ENCODE results near the gene PSMD14. TPM values are rescaled to one million over a fixed set of nuclear protein-coding genes. Genes with fewer than 3 reads are reported as not detected.

Gene PSMD14
- total and polyA plus RNA-seq, 7 donors = 27.3 to 50.2 (median 38.5) TPM

GRCh38 chr2:161343235-161343634 is 35.0 kb downstream of the PSMD14 start:
- no peak for TF ChIP-seq POLR2A (IDR thresholded peaks at IDR 0.05)
- TF ChIP-seq CTCF (IDR thresholded peaks at IDR 0.05) = no peak
- no peak for TF ChIP-seq EP300 (IDR thresholded peaks at IDR 0.05)
- TF ChIP-seq POLR2AphosphoS5 (IDR thresholded peaks at IDR 0.05) = no peak
- WGBS, 2 donors = 98% methylated on average over 3 of the region's 3 CpGs
- intact Hi-C loops (cut with DNase I) = no loop called here
- Histone ChIP-seq H3K36me3 (no peaks in the 10 kb centered on the region), H3K4me3 (no peak overlapping the region), H3K27me3 (no peaks in the 10 kb centered on the region), H3K9me3 (no peaks in the 10 kb centered on the region), H3K4me1 (no peaks in the 10 kb centered on the region), H3K27ac (no peak overlapping the region)
- DNase-seq = no peak

GRCh38 chr2:161344692-161345091 is 36.5 kb downstream of the PSMD14 start:
- no peaks in the 10 kb centered on the region for H3K27me3 ChIP-seq
- TF ChIP-seq CTCF (IDR thresholded peaks at IDR 0.05) (no peak), EP300 (IDR thresholded peaks at IDR 0.05) (no peak), POLR2A (IDR thresholded peaks at IDR 0.05) (no peak), POLR2AphosphoS5 (IDR thresholded peaks at IDR 0.05) (no peak)
- no peaks in the 10 kb centered on the region for H3K36me3 ChIP-seq
- intact Hi-C loops (cut with DNase I) = no loop called here
- 91 to 95% methylated on average over 2 of the region's 2 CpGs for WGBS, 2 donors
- no peak overlapping the region for H3K27ac ChIP-seq
- H3K4me1 ChIP-seq = no peaks in the 10 kb centered on the region
- DNase-seq = no peak
- no peaks in the 10 kb centered on the region for H3K9me3 ChIP-seq
- H3K4me3 ChIP-seq = no peak overlapping the region

- no peak overlapping the region for H3K27ac ChIP-seq
- no peaks in the 10 kb centered on the region for H3K27me3 ChIP-seq
- WGBS, 2 donors = 79 to 87% methylated on average over 6 of the region's 6 CpGs
- H3K9me3 ChIP-seq = no peaks in the 10 kb centered on the region
- intact Hi-C loops (cut with DNase I) = no loop called here
- DNase-seq = no peak
- no peaks in the 10 kb centered on the region for H3K36me3 ChIP-seq
- no peak for TF ChIP-seq POLR2A (IDR thresholded peaks at IDR 0.05)
- TF ChIP-seq CTCF (IDR thresholded peaks at IDR 0.05) = no peak
- TF ChIP-seq EP300 (IDR thresholded peaks at IDR 0.05) = no peak
- no peak for TF ChIP-seq POLR2AphosphoS5 (IDR thresholded peaks at IDR 0.05)
- H3K4me1 ChIP-seq = peaks cover 0 to 26% (median 14%) of the 10 kb centered on the region in 4 donors
- H3K4me3 ChIP-seq = no peak overlapping the region
Observed at GRCh38 chr2:161351678-161352077, 43.5 kb downstream of the PSMD14 start.

GRCh38 chr2:161352719-161353118 is 44.5 kb downstream of the PSMD14 start:
- no peaks in the 10 kb centered on the region for H3K27me3 ChIP-seq
- no peak for TF ChIP-seq POLR2AphosphoS5 (IDR thresholded peaks at IDR 0.05)
- no peak for TF ChIP-seq CTCF (IDR thresholded peaks at IDR 0.05)
- TF ChIP-seq EP300 (IDR thresholded peaks at IDR 0.05) = no peak
- TF ChIP-seq POLR2A (IDR thresholded peaks at IDR 0.05) = no peak
- no peak for DNase-seq
- no peaks in the 10 kb centered on the region for H3K36me3 ChIP-seq
- intact Hi-C loops (cut with DNase I) = no loop called here
- peaks cover 0 to 26% (median 14%) of the 10 kb centered on the region in 4 donors for H3K4me1 ChIP-seq
- no peaks in the 10 kb centered on the region for H3K9me3 ChIP-seq
- no peak overlapping the region for H3K27ac ChIP-seq
- H3K4me3 ChIP-seq = no peak overlapping the region

- TF ChIP-seq POLR2AphosphoS5 (IDR thresholded peaks at IDR 0.05) (no peak), CTCF (IDR thresholded peaks at IDR 0.05) (no peak), EP300 (IDR thresholded peaks at IDR 0.05) (no peak), POLR2A (IDR thresholded peaks at IDR 0.05) (no peak)
- Histone ChIP-seq H3K9me3 (no peaks in the 10 kb centered on the region), H3K4me3 (no peak overlapping the region), H3K36me3 (no peaks in the 10 kb centered on the region), H3K4me1 (peaks cover 0 to 26% (median 14%) of the 10 kb centered on the region in 4 donors), H3K27me3 (no peaks in the 10 kb centered on the region), H3K27ac (no peak overlapping the region)
- WGBS, 2 donors = 56 to 68% methylated on average over 1 of the region's 1 CpG
- DNase-seq = no peak
- intact Hi-C loops (cut with DNase I) = no loop called here
Observed at GRCh38 chr2:161353543-161353942, 45.3 kb downstream of the PSMD14 start.
